Heart left ventricle (tissue), 16 donors: ENCODE results near the gene OPCML. TPM values are rescaled to one million over a fixed set of nuclear protein-coding genes. Genes with fewer than 3 reads are reported as not detected.

Experiments
- ATAC-seq, 4 donors: fragments of 200-7000 bp; cut with Tn5 transposase; one replicate each; pipeline ENCODE4 v1.9.1; 2020 to 2022; ENCODE audit warnings: moderate library complexity in 4 of 4, mild to moderate bottlenecking in 3 of 4, moderate number of reproducible peaks in 1 of 4
- DNase-seq, 5 donors: peaks; one replicate each; pipeline ENCODE4 v3.0.0-alpha.2; 2020
- H3K27ac ChIP-seq, 12 donors: fragments of 200-600 bp; sonication (generic) in 4 of 12; one replicate each; pipeline versions ENCODE4 v1.5.0 to v1.8.0; 2016 to 2022; ENCODE audit warnings: mild to moderate bottlenecking in 2 of 12
- H3K27me3 ChIP-seq, 9 donors: fragments of 200-600 bp; sonication (generic) in 2 of 9; one replicate each; pipeline versions ENCODE4 v1.5.1 to v1.8.0; 2016 to 2022; ENCODE audit warnings: mild to moderate bottlenecking in 3 of 9
- H3K36me3 ChIP-seq, 9 donors: fragments of 200-600 bp; sonication (generic) in 2 of 9; one replicate each; pipeline versions ENCODE4 v1.5.0 to v1.8.0; 2018 to 2022; ENCODE audit warnings: mild to moderate bottlenecking in 2 of 9
- H3K4me1 ChIP-seq, 12 donors: fragments of 200-600 bp; sonication (generic) in 4 of 12; one replicate each; pipeline versions ENCODE4 v1.5.0 to v1.8.0; 2016 to 2022; ENCODE audit warnings: mild to moderate bottlenecking in 3 of 12
- H3K4me3 ChIP-seq, 12 donors: fragments of 200-600 bp; sonication (generic) in 4 of 12; one replicate each; pipeline versions ENCODE4 v1.5.0 to v1.8.0; 2017 to 2022; ENCODE audit warnings: mild to moderate bottlenecking in 9 of 12, moderate library complexity in 4 of 12
- H3K9me3 ChIP-seq, 12 donors: fragments of 200-600 bp; sonication (generic) in 4 of 12; one replicate each; pipeline versions ENCODE4 v1.5.0 to v1.8.0; 2016 to 2022; ENCODE audit warnings: mild to moderate bottlenecking in 1 of 12
- POLR2A ChIP-seq, 2 donors: fragments of 450-650 bp; IDR thresholded peaks; one replicate each; pipeline ENCODE4 v1.6.1; 2017; ENCODE audit warnings: antibody characterized with exemption in 2 of 2, mild to moderate bottlenecking in 2 of 2, moderate library complexity in 2 of 2
- WGBS, 4 donors: extraction: QIAGEN DNeasy Blood & Tissue Kit in 2 of 4; methylation state at CpG; one replicate each; pipeline versions ENCODE4 v1.1.5 to v1.1.7; 2013 to 2018; 5-methylcytosine and 5-hydroxymethylcytosine counted together
- intact Hi-C, 10 donors: fragments of 100-400 bp; cut with DNase I; formaldehyde crosslinking; loops; one replicate each; pipeline versions ENCODE4 v1.11.1 to v1.14.2; 2022
- polyA plus RNA-seq, 2 donors: library from polyadenylated mRNA; stranded (reverse); fragments of 200-250 nt; gene quantifications; one replicate each; pipeline ENCODE4 v1.2.3, GENCODE V29; 2013
- total RNA-seq, 9 donors: library from RNA; depleted of rRNA in 2 of 9; stranded (reverse); fragments of >200 nt in 2 of 9; fragmentation: NEBNext Ultra II Directional in 3 of 9; extraction: Animal tissue kit (Norgen Biotek cat#: 25700) in 3 of 9; gene quantifications; one replicate each; pipeline versions ENCODE4 v1.1.0 to v1.2.4, GENCODE V29; 2016 to 2023
- TF ChIP-seq, protein P1 (sequence below), 12 donors: fragments of 200-600 bp; sonication (generic) in 4 of 12; IDR thresholded peaks; one replicate each; pipeline versions ENCODE4 v1.5.0 to v1.8.0; 2018 to 2022; ENCODE audit warnings: antibody characterized with exemption in 12 of 12, mild to moderate bottlenecking in 5 of 12
- donor health status: ischemic (EF 13 %, LVEDD 7.1; RV severe dilation, severe dysfunction).
- donor health status: healthy with polysubstance abuse.
- donor health status: DM: no; HTN: yes; CAD: no.
- donor health status: DM: no; HTN: no; CAD: no.
- donor health status: ischemic (EF 25% LVEDD 6.9; RV normal size, moderate dysfunction).
- donor health status: ischemic (EF 25% LVEDD 5.7; RV mildly dilated, moderate dysfunction).
- donor health status: healthy.
- donor health status: DM: yes; HTN: yes; CAD: no.
- donor health status: ischemic (EF 35%, LVEDD 5.7; RV mildly dilated, moderate dysfunction).
- donor health status: nonischemic (EF 11% LVEDD 7.7; RV severe dilation, severe dysfunction).
- donor health status: DM: yes; HTN: yes; CAD: no.
- donor health status: PGD.
- donor health status: ischemic (EF 29% LVEDD 5.4; RV normal size, mild dysfunction).
- donor health status: nonischemic (EF 23%, LVEDD 6.1; RV moderate dilation, normal function).

Gene OPCML
- total and polyA plus RNA-seq, 11 donors = 0.04 to 1.3 (median 0.23) TPM; not detected in 3

DNA sequence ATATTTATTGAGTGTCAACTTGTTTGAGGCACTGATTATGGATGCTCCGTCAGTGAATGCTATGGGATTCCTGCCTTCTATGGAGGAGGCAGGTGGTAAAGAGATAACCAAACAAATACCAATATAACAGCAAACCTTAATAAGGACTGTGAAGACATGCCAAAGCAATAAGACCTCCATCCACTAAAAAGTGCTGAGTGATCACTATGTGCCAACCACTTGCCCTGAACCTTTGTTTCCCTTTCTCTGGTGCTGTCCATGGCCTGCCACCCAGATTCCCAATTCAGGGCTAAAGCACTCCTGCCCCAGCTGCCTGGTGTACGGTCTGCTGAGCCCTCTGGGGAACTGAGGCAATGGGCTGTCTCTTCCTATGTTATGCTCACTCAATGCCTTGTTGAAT lies 1074.9 kb downstream of the OPCML start:
- Histone ChIP-seq H3K36me3 (no peaks in the 10 kb centered on the region), H3K4me3 (no peak overlapping the region), H3K4me1 (no peaks in the 10 kb centered on the region), H3K27ac (no peak overlapping the region), H3K9me3 (peaks cover 0 to 5% (median 0%) of the 10 kb centered on the region in 12 donors), H3K27me3 (peaks cover 0 to 10% (median 4%) of the 10 kb centered on the region in 9 donors)
- TF ChIP-seq, protein P1, sequence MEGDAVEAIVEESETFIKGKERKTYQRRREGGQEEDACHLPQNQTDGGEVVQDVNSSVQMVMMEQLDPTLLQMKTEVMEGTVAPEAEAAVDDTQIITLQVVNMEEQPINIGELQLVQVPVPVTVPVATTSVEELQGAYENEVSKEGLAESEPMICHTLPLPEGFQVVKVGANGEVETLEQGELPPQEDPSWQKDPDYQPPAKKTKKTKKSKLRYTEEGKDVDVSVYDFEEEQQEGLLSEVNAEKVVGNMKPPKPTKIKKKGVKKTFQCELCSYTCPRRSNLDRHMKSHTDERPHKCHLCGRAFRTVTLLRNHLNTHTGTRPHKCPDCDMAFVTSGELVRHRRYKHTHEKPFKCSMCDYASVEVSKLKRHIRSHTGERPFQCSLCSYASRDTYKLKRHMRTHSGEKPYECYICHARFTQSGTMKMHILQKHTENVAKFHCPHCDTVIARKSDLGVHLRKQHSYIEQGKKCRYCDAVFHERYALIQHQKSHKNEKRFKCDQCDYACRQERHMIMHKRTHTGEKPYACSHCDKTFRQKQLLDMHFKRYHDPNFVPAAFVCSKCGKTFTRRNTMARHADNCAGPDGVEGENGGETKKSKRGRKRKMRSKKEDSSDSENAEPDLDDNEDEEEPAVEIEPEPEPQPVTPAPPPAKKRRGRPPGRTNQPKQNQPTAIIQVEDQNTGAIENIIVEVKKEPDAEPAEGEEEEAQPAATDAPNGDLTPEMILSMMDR (IDR thresholded peaks at IDR 0.05) = no peak
- TF ChIP-seq POLR2A (IDR thresholded peaks at IDR 0.05) = no peak
- 69 to 87% (median 81%) methylated on average over 2 of the region's 2 CpGs for WGBS, 4 donors
- DNase-seq (no peak), ATAC-seq (no peak)
- intact Hi-C loops = no loop called here

GRCh38 chr11:132456751-132457328 lies 1075.5 kb downstream of the OPCML start:
- ATAC-seq = no peak
- Histone ChIP-seq H3K4me3 (no peak overlapping the region), H3K4me1 (no peaks in the 10 kb centered on the region), H3K9me3 (peaks cover 0 to 5% (median 0%) of the 10 kb centered on the region in 12 donors), H3K36me3 (no peaks in the 10 kb centered on the region), H3K27me3 (peaks cover 0 to 10% (median 4%) of the 10 kb centered on the region in 9 donors), H3K27ac (no peak overlapping the region)
- DNase-seq = no peak
- WGBS, 4 donors = 64 to 72% (median 67%) methylated on average over 8 of the region's 8 CpGs
- intact Hi-C loops = no loop called here
- TF ChIP-seq, protein P1 (IDR thresholded peaks at IDR 0.05) = no peak
- no peak for TF ChIP-seq POLR2A (IDR thresholded peaks at IDR 0.05)

DNA sequence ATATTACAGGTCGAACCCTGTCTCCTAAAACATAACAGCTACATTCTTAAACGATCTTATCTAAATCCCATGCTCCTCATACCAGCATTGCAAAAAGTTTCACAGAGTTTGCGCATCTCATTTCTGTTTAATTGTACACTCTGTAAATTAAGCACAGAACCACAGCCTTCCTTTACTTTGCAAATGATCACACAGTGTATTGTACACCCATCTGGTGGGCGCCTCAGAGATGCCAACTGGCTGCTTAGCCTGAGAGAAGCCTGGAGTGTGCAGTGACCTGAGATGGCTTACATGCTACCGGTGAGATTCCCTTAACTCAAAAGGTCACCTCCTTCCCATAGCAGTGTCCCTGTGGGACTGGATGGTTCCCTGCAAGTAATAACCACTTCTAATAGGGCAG lies 1077.3 kb downstream of the OPCML start:
- TF ChIP-seq, protein P1 (IDR thresholded peaks at IDR 0.05) = no peak
- no peak for TF ChIP-seq POLR2A (IDR thresholded peaks at IDR 0.05)
- intact Hi-C loops = no loop called here
- no peak overlapping the region for H3K27ac ChIP-seq
- peaks cover 0 to 10% (median 4%) of the 10 kb centered on the region in 9 donors for H3K27me3 ChIP-seq
- no peaks in the 10 kb centered on the region for H3K36me3 ChIP-seq
- ATAC-seq (no peak), DNase-seq (no peak)
- WGBS, 4 donors = 77 to 80% (median 78%) methylated on average over 5 of the region's 5 CpGs
- H3K4me3 ChIP-seq = no peak overlapping the region
- no peaks in the 10 kb centered on the region for H3K4me1 ChIP-seq
- peaks cover 0 to 4% (median 0%) of the 10 kb centered on the region in 12 donors for H3K9me3 ChIP-seq

- no peak overlapping the region for H3K4me3 ChIP-seq
- peaks cover 0 to 10% (median 4%) of the 10 kb centered on the region in 9 donors for H3K27me3 ChIP-seq
- whole genome bisulfite sequencing, 4 donors = 83 to 88% (median 84%) methylated on average over 8 of the region's 8 CpGs
- TF ChIP-seq, protein P1 (IDR thresholded peaks at IDR 0.05) = no peak
- no peak for TF ChIP-seq POLR2A (IDR thresholded peaks at IDR 0.05)
- ATAC-seq = no peak
- DNase-seq = no peak
- no peaks in the 10 kb centered on the region for H3K36me3 ChIP-seq
- no peaks in the 10 kb centered on the region for H3K4me1 ChIP-seq
- no peaks in the 10 kb centered on the region for H3K9me3 ChIP-seq
- H3K27ac ChIP-seq = no peak overlapping the region
- intact Hi-C loops = no loop called here
Measured at GRCh38 chr11:132453406-132453805, 1078.9 kb downstream of the OPCML start.
